PFSK-1 (cell line): ENCODE results near the gene DCC.
A peak's percentile ranks its signal among the peaks of the same experiment; 100 is the strongest.

Experiments
- FOXP2 ChIP-seq: optimal IDR thresholded peaks from 2 replicates; pipeline ENCODE3; 2011; ENCODE audit warnings: borderline replicate concordance, control low read depth, inconsistent platforms; ENCODE audit not compliant: insufficient read depth; ENCODE audit errors: extremely low read length, extremely low read depth
- POLR2AphosphoS5 ChIP-seq: IDR thresholded peaks from 2 replicates; pipeline ENCODE4 v1.6.1; 2012; ENCODE audit warnings: low read depth, mild to moderate bottlenecking, control low read depth, low read length, moderate library complexity
- SIN3A ChIP-seq: IDR thresholded peaks from 2 replicates; pipeline ENCODE4 v1.6.1; 2012; ENCODE audit warnings: mild to moderate bottlenecking, low read length, moderate library complexity, borderline replicate concordance; ENCODE audit not compliant: insufficient read depth
- TAF1 ChIP-seq: IDR thresholded peaks from 2 replicates; pipeline ENCODE4 v1.6.1; 2012; ENCODE audit warnings: low read length, control low read depth, borderline replicate concordance; ENCODE audit not compliant: insufficient read depth
- TF ChIP-seq, protein P1 (sequence below), 2 experiments: IDR thresholded peaks; 2 replicates each; pipeline versions ENCODE4 v1.6.1 to v1.8.0; 2011 to 2012; ENCODE audit warnings: low read depth in 2 of 2, low read length in 2 of 2, control low read depth in 1 of 2, inconsistent platforms in 1 of 2, mild to moderate bottlenecking in 1 of 2, moderate library complexity in 1 of 2; ENCODE audit not compliant: insufficient read depth in 1 of 2

The DCC gene

DNA sequence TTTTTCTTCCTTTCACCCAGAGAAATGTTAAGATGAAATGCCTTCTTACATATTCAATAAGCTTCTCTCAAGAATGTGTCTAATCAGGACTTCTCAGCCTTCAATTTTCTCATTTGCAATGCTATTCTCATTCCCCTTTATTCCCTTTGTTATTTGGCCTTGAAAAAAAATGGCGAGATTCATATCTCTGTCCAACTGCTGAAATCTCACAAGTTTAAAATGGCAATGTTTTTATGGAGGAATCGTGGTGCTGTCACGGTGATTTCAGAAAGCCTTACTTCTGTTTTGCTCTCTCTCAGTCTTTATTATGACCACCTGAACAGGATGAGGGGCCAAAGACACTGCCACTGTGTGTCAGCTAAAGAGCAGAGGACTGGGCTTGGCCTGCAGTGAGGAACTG is 928.5 kb downstream of the DCC start:
- no peak for TF ChIP-seq TAF1
- TF ChIP-seq POLR2AphosphoS5, result no peak
- TF ChIP-seq, protein P1, sequence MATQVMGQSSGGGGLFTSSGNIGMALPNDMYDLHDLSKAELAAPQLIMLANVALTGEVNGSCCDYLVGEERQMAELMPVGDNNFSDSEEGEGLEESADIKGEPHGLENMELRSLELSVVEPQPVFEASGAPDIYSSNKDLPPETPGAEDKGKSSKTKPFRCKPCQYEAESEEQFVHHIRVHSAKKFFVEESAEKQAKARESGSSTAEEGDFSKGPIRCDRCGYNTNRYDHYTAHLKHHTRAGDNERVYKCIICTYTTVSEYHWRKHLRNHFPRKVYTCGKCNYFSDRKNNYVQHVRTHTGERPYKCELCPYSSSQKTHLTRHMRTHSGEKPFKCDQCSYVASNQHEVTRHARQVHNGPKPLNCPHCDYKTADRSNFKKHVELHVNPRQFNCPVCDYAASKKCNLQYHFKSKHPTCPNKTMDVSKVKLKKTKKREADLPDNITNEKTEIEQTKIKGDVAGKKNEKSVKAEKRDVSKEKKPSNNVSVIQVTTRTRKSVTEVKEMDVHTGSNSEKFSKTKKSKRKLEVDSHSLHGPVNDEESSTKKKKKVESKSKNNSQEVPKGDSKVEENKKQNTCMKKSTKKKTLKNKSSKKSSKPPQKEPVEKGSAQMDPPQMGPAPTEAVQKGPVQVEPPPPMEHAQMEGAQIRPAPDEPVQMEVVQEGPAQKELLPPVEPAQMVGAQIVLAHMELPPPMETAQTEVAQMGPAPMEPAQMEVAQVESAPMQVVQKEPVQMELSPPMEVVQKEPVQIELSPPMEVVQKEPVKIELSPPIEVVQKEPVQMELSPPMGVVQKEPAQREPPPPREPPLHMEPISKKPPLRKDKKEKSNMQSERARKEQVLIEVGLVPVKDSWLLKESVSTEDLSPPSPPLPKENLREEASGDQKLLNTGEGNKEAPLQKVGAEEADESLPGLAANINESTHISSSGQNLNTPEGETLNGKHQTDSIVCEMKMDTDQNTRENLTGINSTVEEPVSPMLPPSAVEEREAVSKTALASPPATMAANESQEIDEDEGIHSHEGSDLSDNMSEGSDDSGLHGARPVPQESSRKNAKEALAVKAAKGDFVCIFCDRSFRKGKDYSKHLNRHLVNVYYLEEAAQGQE (IDR thresholded peaks at IDR 0.05; ENCODE audit: insufficient read depth in 1 of 2, low read depth in 2 of 2, low read length in 2 of 2), result peak in 1 of 2 experiments; percentile 80; a peak in 2 of 4 replicates
- TF ChIP-seq FOXP2, result no peak

DNA sequence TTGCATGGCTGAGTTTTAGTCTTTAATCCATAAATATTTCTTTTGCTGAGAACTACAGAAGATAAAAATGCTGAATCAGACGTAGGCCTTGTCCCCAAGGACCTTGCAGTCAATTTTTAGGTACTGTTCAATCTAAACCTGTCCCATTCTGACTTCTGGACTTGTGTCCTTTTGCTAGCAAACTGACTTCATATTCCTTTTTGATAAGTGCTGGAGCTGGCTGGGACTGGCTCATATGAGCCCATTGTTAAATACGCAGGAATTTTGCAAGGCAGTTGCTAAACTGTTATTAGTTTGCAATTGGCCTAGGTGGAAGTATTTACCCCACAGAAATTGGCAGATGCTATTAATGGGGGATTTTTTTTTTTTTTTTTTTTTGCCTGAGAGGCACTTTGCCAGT is 941.4 kb downstream of the DCC start:
- no peak for TF ChIP-seq TAF1
- no peak for TF ChIP-seq SIN3A
- no peak for TF ChIP-seq FOXP2
- TF ChIP-seq, protein P1 (IDR thresholded peaks at IDR 0.05; ENCODE audit: insufficient read depth in 1 of 2, low read depth in 2 of 2, low read length in 2 of 2), result no peak
- TF ChIP-seq POLR2AphosphoS5, result no peak

DNA sequence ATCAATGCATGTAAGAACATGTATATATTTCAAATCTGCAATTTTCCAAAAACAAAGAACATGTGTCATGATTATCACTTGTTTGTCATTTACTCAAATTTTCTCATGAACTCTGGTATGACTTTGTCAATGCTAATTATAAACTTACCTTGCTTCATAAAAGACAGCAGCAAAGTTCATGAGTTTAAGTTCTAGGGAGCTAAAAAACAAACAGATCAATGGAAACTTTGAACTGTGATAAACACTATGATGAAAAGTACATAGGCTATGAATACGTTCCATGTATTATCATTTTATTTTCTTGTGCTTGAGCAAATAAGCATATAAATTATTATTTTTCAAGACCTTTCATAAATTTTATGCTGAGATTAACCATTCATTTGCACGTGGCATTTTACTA is 943.7 kb downstream of the DCC start:
- TF ChIP-seq SIN3A (no peak), FOXP2 (no peak), TAF1 (no peak), POLR2AphosphoS5 (no peak)
- TF ChIP-seq, protein P1 (IDR thresholded peaks at IDR 0.05; ENCODE audit: insufficient read depth in 1 of 2, low read depth in 2 of 2, low read length in 2 of 2), result no peak

DNA sequence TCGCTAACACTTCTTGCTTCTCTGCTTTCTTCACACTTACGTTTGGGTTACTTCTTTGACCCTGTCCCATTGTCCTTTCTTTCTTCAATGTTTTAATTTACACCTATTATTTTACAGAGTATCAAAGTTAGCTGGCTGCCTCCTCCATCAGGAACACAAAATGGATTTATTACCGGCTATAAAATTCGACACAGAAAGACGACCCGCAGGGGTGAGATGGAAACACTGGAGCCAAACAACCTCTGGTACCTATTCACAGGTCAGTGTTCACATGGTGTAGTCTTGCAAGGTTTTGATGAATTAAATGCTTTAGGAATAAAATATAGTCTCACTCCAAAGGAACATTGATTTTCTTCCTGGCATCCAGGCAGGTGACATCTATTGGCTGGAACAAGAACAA is 965.5 kb downstream of the DCC start:
- TF ChIP-seq POLR2AphosphoS5 (no peak), TAF1 (no peak), FOXP2 (no peak), SIN3A (no peak)
- TF ChIP-seq, protein P1 (IDR thresholded peaks at IDR 0.05; ENCODE audit: insufficient read depth in 1 of 2, low read depth in 2 of 2, low read length in 2 of 2), result no peak

DNA sequence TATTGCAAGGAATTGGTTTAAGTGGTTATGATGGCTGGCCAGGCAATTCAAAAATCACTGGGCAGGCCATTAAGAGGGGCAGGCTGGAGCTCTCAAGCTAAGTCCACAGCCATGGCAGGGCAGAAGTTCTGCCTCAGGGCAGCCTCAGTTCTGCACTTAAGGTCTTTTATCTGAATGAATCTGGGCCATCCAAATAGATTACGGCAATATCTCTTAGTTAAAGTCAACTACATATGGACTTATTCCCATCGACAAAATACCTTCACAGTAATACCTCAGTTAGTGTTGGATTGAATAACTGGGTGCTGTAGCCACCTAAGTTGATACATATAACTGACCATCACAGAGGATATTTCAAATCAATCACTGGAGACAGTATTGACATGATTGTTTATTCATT is 979.6 kb downstream of the DCC start:
- TF ChIP-seq SIN3A, result no peak
- TF ChIP-seq, protein P1 (IDR thresholded peaks at IDR 0.05; ENCODE audit: insufficient read depth in 1 of 2, low read depth in 2 of 2, low read length in 2 of 2), result no peak
- TF ChIP-seq POLR2AphosphoS5, result no peak
- TF ChIP-seq TAF1, result no peak
- no peak for TF ChIP-seq FOXP2
